ENCODE measurements around the gene PACC1. TPM values are rescaled to one million over a fixed set of nuclear protein-coding genes. Genes with fewer than 3 reads are reported as not detected.

PACC1 gene
- total and polyA plus RNA-seq, 10 of the 15 experiments (the other 5 are each of a cell fraction or from before 2014, with no cell fraction given), result 16.1 to 29.7 (median 19.3) TPM

DNA sequence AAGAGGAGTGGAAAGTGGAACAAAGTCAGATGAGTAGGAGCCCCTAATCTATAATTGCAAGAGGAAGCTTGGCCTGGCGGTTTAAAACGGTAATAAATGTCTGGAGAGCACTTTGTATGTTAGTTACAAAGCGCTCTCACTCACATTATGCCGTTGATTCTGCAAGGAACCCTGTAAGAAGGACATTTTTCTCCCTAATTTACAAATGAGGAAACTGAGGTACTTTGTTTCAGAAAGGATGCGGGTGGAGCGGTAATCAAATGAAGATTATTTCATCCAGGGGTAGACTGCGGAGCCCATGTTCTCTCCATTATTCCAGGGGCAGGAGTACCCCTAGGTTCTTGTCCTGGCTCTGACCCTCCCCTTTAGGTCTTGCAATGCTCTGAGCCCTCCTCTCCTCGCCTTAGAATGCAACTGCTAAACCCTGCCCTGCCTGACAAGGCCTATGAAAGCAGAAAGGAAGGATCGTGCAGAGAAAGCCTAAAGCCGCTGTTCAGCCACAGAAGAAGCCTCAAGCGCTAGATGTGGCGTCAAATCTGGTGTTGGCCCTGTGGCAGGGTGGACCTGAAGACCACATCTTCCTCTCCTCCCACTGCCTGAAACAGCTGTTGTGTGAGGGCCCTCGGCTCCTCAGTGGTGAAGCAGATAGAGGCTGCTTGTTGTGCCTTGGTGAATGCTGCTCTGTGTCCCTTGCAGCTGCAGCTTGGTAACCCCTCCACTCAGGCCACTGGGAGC, 588 bp upstream of the PACC1 start (continued):
- TF ChIP-seq ATF7 (IDR thresholded peaks at IDR 0.05; ENCODE audit: low read depth), result peak; percentile 53; the same call in 1 of the 2 replicates
- TF ChIP-seq BHLHE40 (IDR thresholded peaks at IDR 0.05; ENCODE audit: borderline replicate concordance in 1 of 2, low read depth in 2 of 2, low read length in 1 of 2), result peak in 1 of 2 experiments; percentile 33; a peak in 1 of 4 replicates
- TF ChIP-seq, protein P1, sequence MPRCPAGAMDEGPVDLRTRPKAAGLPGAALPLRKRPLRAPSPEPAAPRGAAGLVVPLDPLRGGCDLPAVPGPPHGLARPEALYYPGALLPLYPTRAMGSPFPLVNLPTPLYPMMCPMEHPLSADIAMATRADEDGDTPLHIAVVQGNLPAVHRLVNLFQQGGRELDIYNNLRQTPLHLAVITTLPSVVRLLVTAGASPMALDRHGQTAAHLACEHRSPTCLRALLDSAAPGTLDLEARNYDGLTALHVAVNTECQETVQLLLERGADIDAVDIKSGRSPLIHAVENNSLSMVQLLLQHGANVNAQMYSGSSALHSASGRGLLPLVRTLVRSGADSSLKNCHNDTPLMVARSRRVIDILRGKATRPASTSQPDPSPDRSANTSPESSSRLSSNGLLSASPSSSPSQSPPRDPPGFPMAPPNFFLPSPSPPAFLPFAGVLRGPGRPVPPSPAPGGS (IDR thresholded peaks at IDR 0.05; ENCODE audit: borderline replicate concordance, insufficient read depth, low read depth, low read length, poor library complexity, severe bottlenecking), result no peak
- TF ChIP-seq EGR1 (IDR thresholded peaks at IDR 0.05; ENCODE audit: borderline replicate concordance in 1 of 2, low read depth in 2 of 2, low read length in 2 of 2), result 0 out of 3 replicates have a peak, but pooled peaks of 1 of the 2 experiments have one; percentile 6
- 0 out of 2 replicates have a peak, but pooled peaks have one; percentile 18 for TF ChIP-seq ZSCAN29 (IDR thresholded peaks at IDR 0.05)
- 0 out of 2 replicates have a peak, but pooled peaks have one; percentile 31 for TF ChIP-seq SIN3A (IDR thresholded peaks at IDR 0.05; ENCODE audit: low read depth, low read length)
- TF ChIP-seq GATAD2B (conservative IDR thresholded peaks at IDR 0.05; ENCODE audit: low read depth), result 0 out of 2 replicates have a peak, but pooled peaks have one; percentile 42
- TF ChIP-seq DPF2 (IDR thresholded peaks at IDR 0.05), result peak; percentile 61; the same call in 1 of the 2 replicates
- no peak for TF ChIP-seq KDM1A (IDR thresholded peaks at IDR 0.05; ENCODE audit: borderline replicate concordance)
- TF ChIP-seq, protein P2, sequence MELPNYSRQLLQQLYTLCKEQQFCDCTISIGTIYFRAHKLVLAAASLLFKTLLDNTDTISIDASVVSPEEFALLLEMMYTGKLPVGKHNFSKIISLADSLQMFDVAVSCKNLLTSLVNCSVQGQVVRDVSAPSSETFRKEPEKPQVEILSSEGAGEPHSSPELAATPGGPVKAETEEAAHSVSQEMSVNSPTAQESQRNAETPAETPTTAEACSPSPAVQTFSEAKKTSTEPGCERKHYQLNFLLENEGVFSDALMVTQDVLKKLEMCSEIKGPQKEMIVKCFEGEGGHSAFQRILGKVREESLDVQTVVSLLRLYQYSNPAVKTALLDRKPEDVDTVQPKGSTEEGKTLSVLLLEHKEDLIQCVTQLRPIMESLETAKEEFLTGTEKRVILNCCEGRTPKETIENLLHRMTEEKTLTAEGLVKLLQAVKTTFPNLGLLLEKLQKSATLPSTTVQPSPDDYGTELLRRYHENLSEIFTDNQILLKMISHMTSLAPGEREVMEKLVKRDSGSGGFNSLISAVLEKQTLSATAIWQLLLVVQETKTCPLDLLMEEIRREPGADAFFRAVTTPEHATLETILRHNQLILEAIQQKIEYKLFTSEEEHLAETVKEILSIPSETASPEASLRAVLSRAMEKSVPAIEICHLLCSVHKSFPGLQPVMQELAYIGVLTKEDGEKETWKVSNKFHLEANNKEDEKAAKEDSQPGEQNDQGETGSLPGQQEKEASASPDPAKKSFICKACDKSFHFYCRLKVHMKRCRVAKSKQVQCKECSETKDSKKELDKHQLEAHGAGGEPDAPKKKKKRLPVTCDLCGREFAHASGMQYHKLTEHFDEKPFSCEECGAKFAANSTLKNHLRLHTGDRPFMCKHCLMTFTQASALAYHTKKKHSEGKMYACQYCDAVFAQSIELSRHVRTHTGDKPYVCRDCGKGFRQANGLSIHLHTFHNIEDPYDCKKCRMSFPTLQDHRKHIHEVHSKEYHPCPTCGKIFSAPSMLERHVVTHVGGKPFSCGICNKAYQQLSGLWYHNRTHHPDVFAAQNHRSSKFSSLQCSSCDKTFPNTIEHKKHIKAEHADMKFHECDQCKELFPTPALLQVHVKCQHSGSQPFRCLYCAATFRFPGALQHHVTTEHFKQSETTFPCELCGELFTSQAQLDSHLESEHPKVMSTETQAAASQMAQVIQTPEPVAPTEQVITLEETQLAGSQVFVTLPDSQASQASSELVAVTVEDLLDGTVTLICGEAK (IDR thresholded peaks at IDR 0.05; ENCODE audit: borderline replicate concordance), result peak; percentile 34; the same call in 1 of the 2 replicates
- TF ChIP-seq, protein P3, sequence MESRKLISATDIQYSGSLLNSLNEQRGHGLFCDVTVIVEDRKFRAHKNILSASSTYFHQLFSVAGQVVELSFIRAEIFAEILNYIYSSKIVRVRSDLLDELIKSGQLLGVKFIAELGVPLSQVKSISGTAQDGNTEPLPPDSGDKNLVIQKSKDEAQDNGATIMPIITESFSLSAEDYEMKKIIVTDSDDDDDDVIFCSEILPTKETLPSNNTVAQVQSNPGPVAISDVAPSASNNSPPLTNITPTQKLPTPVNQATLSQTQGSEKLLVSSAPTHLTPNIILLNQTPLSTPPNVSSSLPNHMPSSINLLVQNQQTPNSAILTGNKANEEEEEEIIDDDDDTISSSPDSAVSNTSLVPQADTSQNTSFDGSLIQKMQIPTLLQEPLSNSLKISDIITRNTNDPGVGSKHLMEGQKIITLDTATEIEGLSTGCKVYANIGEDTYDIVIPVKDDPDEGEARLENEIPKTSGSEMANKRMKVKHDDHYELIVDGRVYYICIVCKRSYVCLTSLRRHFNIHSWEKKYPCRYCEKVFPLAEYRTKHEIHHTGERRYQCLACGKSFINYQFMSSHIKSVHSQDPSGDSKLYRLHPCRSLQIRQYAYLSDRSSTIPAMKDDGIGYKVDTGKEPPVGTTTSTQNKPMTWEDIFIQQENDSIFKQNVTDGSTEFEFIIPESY (IDR thresholded peaks at IDR 0.05), result peak; percentile 83
- peak; percentile 66 for TF ChIP-seq MTA2 (IDR thresholded peaks at IDR 0.05; ENCODE audit: low read depth)
- 0 out of 2 replicates have a peak, but pooled peaks have one; percentile 16 for TF ChIP-seq CBX5 (IDR thresholded peaks at IDR 0.05; ENCODE audit: low read depth)
- TF ChIP-seq NBN (IDR thresholded peaks at IDR 0.05), result 0 out of 2 replicates have a peak, but pooled peaks have one; percentile 37
- peak; percentile 11; the same call in 1 of the 2 replicates for TF ChIP-seq ZNF24 (IDR thresholded peaks at IDR 0.05)
- TF ChIP-seq POU2F2 (IDR thresholded peaks at IDR 0.05; ENCODE audit: borderline replicate concordance, low read depth, low read length), result 0 out of 3 replicates have a peak, but pooled peaks have one; percentile 12
- no peak for TF ChIP-seq CEBPB (IDR thresholded peaks at IDR 0.05; ENCODE audit: borderline replicate concordance in 1 of 2, low read depth in 2 of 2, low read length in 2 of 2)
- TF ChIP-seq, protein P4, sequence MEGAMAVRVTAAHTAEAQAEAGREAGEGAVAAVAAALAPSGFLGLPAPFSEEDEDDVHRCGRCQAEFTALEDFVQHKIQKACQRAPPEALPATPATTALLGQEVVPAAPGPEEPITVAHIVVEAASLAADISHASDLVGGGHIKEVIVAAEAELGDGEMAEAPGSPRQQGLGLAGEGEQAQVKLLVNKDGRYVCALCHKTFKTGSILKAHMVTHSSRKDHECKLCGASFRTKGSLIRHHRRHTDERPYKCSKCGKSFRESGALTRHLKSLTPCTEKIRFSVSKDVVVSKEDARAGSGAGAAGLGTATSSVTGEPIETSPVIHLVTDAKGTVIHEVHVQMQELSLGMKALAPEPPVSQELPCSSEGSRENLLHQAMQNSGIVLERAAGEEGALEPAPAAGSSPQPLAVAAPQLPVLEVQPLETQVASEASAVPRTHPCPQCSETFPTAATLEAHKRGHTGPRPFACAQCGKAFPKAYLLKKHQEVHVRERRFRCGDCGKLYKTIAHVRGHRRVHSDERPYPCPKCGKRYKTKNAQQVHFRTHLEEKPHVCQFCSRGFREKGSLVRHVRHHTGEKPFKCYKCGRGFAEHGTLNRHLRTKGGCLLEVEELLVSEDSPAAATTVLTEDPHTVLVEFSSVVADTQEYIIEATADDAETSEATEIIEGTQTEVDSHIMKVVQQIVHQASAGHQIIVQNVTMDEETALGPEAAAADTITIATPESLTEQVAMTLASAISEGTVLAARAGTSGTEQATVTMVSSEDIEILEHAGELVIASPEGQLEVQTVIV (IDR thresholded peaks at IDR 0.05; ENCODE audit: borderline replicate concordance, partially characterized antibody), result no peak
- TF ChIP-seq RUNX3 (IDR thresholded peaks at IDR 0.05; ENCODE audit: low read length), result peak; percentile 82
